Transverse colon (tissue), 4 donors: ENCODE results near the gene ATRN.

ENCODE experiments used
- EP300 ChIP-seq: sonication (generic); formaldehyde crosslinking; IDR thresholded peaks from one replicate; pipeline ENCODE4 v1.6.1; 2017; ENCODE audit warnings: antibody characterized with exemption, low read depth
- POLR2A ChIP-seq: fragments of 450-650 bp; IDR thresholded peaks from one replicate; pipeline ENCODE4 v1.6.1; 2016; ENCODE audit warnings: antibody characterized with exemption, mild to moderate bottlenecking, moderate library complexity
- POLR2AphosphoS5 ChIP-seq, 3 donors: sonication (generic); formaldehyde crosslinking; IDR thresholded peaks; one replicate each; pipeline ENCODE4 v1.6.1; 2016; ENCODE audit warnings: antibody characterized with exemption in 3 of 3
- TF ChIP-seq, protein P1 (sequence below), 5 experiments: fragments of 200-600 bp in 3 of 5; fragments of 450-650 bp in 2 of 5; sonication (generic) in 3 of 5; IDR thresholded peaks; 1 replicate in 2 of 5; 2 replicates in 3 of 5; pipeline ENCODE4 v1.5.1; 2016 to 2017; ENCODE audit warnings: antibody characterized with exemption in 5 of 5, inconsistent platforms in 3 of 5, mild to moderate bottlenecking in 2 of 5, moderate library complexity in 1 of 5

DNA sequence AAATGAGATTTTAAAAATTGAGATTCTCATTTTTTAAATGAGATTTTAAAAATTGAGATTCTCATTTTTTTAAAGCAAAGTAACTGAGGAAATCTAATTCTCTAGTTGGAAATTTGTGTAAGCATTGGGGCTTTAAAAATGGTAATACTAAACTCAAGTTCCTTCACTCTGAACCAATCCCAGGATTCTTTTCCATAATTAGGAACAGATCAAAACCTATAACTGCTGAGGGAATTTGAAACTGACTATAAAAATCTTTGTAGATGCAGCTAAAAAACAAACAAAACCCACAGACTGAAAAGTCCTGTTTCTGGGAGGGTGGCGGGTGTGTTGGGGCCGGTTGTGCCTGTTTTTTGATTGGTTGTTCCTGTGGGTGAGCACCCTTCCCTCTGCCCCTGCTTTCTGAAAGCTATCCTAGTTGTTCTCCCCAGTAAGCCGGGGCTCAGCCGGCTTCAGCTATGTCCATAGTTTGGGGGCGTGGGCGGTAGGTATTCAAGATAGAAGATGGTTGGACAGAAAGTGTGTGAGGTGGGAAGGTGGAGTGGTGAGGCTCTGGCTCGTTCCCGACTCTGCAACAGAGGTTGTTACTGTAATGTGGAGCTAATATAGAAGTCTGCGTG is 143.1 kb downstream of the ATRN start:
- TF ChIP-seq, protein P1, sequence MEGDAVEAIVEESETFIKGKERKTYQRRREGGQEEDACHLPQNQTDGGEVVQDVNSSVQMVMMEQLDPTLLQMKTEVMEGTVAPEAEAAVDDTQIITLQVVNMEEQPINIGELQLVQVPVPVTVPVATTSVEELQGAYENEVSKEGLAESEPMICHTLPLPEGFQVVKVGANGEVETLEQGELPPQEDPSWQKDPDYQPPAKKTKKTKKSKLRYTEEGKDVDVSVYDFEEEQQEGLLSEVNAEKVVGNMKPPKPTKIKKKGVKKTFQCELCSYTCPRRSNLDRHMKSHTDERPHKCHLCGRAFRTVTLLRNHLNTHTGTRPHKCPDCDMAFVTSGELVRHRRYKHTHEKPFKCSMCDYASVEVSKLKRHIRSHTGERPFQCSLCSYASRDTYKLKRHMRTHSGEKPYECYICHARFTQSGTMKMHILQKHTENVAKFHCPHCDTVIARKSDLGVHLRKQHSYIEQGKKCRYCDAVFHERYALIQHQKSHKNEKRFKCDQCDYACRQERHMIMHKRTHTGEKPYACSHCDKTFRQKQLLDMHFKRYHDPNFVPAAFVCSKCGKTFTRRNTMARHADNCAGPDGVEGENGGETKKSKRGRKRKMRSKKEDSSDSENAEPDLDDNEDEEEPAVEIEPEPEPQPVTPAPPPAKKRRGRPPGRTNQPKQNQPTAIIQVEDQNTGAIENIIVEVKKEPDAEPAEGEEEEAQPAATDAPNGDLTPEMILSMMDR (IDR thresholded peaks at IDR 0.05) = no peak
- TF ChIP-seq POLR2A (no peak), EP300 (no peak), POLR2AphosphoS5 (IDR thresholded peaks at IDR 0.05) (no peak)
